ENCODE results near the gene GNG7. TPM values are rescaled to one million over a fixed set of nuclear protein-coding genes. Genes with fewer than 3 reads are reported as not detected.
"Not testable (repeated sequence)": the region's sequence is repeated elsewhere in the genome, so short reads cannot be mapped to it uniquely, and the experiment has no call there.

The GNG7 gene
- total RNA-seq, 1 donor from 2014 or later: not detected

GRCh38 chr19:2714102-2714501, 11.6 kb upstream of the GNG7 start:
- not testable (repeated sequence) for DNase-seq (ENCODE audit: low read depth)

GRCh38 chr19:2713170-2713569, 10.7 kb upstream of the GNG7 start:
- not testable (repeated sequence) for DNase-seq (ENCODE audit: low read depth)

- no peak for DNase-seq (ENCODE audit: low read depth)
These were observed 9.3 kb upstream of the GNG7 start for GRCh38 chr19:2711875-2712205.

GRCh38 chr19:2711172-2711874, 8.8 kb upstream of the GNG7 start:
- peak; percentile 18 for DNase-seq (ENCODE audit: low read depth)

- DNase-seq (ENCODE audit: low read depth): no peak
These were observed 3.8 kb upstream of the GNG7 start for GRCh38 chr19:2706251-2706650.

GRCh38 chr19:2703691-2704216, 1.3 kb upstream of the GNG7 start:
- no peak for DNase-seq (ENCODE audit: low read depth)

- DNase-seq (ENCODE audit: low read depth): no peak
These were observed 563 bp upstream of the GNG7 start for GRCh38 chr19:2703077-2703437.

GRCh38 chr19:2701361-2702169, 929 bp downstream of the GNG7 start:
- no peak for DNase-seq (ENCODE audit: low read depth)

GRCh38 chr19:2700660-2701360, 1.7 kb downstream of the GNG7 start:
- DNase-seq (ENCODE audit: low read depth): no peak

GRCh38 chr19:2699413-2700140, 2.9 kb downstream of the GNG7 start:
- no peak for DNase-seq (ENCODE audit: low read depth)

GRCh38 chr19:2694196-2694595, 8.3 kb downstream of the GNG7 start:
- DNase-seq (ENCODE audit: low read depth): no peak

GRCh38 chr19:2693492-2694160, 8.9 kb downstream of the GNG7 start:
- no peak for DNase-seq (ENCODE audit: low read depth)

- DNase-seq (ENCODE audit: low read depth): peak; percentile 10
These were observed 10.5 kb downstream of the GNG7 start for GRCh38 chr19:2691951-2692350.

- no peak for DNase-seq (ENCODE audit: low read depth)
These were observed 11.6 kb downstream of the GNG7 start for GRCh38 chr19:2690856-2691255.

GRCh38 chr19:2686360-2686759, 16.1 kb downstream of the GNG7 start:
- DNase-seq (ENCODE audit: low read depth): no peak

- DNase-seq (ENCODE audit: low read depth): no peak
These were observed 17.2 kb downstream of the GNG7 start for GRCh38 chr19:2685204-2685704.

GRCh38 chr19:2683430-2684003, 19.0 kb downstream of the GNG7 start:
- no peak for DNase-seq (ENCODE audit: low read depth)

GRCh38 chr19:2680808-2681207, 21.7 kb downstream of the GNG7 start:
- DNase-seq (ENCODE audit: low read depth): no peak

GRCh38 chr19:2679439-2679838, 23.1 kb downstream of the GNG7 start:
- no peak for DNase-seq (ENCODE audit: low read depth)

GRCh38 chr19:2678948-2679347, 23.5 kb downstream of the GNG7 start:
- not testable (repeated sequence) for DNase-seq (ENCODE audit: low read depth)

Data from myocyte (in vitro differentiated cells).